Lower leg skin (tissue), 3 donors: ENCODE results near the gene ANAPC2.

Experiments used
- POLR2A ChIP-seq, 2 donors: fragments of 450-650 bp; IDR thresholded peaks; one replicate each; pipeline ENCODE4 v1.6.1; 2016 to 2017; ENCODE audit warnings: antibody characterized with exemption in 2 of 2, mild to moderate bottlenecking in 1 of 2, moderate library complexity in 1 of 2
- TF ChIP-seq, protein P1 (sequence below), 3 donors: fragments of 450-650 bp; IDR thresholded peaks; one replicate each; pipeline ENCODE4 v1.5.1; 2016; ENCODE audit warnings: antibody characterized with exemption in 3 of 3, mild to moderate bottlenecking in 3 of 3, moderate library complexity in 2 of 3

DNA sequence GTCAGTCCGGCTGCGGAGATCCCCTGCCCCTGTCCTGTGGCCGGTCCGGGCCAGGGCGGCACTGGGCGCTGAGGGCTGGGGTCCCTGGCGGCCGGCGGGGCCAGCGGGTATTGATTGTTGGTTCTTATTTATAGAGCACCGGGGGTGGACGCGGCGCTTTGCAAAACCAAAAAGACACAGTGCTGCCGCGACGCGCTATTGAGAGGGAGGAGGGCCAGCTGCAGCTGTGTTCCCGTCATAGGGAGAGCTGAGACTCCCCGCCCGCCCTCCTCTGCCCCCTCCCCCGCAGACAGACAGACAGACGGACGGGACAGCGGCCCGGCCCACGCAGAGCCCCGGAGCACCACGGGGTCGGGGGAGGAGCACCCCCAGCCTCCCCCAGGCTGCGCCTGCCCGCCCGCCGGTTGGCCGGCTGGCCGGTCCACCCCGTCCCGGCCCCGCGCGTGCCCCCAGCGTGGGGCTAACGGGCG lies 21.0 kb downstream of the ANAPC2 start:
- TF ChIP-seq, protein P1, sequence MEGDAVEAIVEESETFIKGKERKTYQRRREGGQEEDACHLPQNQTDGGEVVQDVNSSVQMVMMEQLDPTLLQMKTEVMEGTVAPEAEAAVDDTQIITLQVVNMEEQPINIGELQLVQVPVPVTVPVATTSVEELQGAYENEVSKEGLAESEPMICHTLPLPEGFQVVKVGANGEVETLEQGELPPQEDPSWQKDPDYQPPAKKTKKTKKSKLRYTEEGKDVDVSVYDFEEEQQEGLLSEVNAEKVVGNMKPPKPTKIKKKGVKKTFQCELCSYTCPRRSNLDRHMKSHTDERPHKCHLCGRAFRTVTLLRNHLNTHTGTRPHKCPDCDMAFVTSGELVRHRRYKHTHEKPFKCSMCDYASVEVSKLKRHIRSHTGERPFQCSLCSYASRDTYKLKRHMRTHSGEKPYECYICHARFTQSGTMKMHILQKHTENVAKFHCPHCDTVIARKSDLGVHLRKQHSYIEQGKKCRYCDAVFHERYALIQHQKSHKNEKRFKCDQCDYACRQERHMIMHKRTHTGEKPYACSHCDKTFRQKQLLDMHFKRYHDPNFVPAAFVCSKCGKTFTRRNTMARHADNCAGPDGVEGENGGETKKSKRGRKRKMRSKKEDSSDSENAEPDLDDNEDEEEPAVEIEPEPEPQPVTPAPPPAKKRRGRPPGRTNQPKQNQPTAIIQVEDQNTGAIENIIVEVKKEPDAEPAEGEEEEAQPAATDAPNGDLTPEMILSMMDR (IDR thresholded peaks at IDR 0.05) = no peak
- no peak for TF ChIP-seq POLR2A (IDR thresholded peaks at IDR 0.05)
